HTR-8/SVneo (cell line): ENCODE measurements around the gene ADRA1B.
A peak's percentile ranks its signal among the peaks of the same experiment; 100 is the strongest.

Experiments
- DNase-seq: peaks from one replicate; pipeline ENCODE4 v3.0.0; 2011; ENCODE audit warnings: low spot score, mixed read lengths; ENCODE audit not compliant: insufficient read length
- FAIRE-seq: peaks from 2 replicates; lab custom pipeline; 2011; peaks lifted over from hg19 to GRCh38; lab: Jason Lieb, UNC

Gene ADRA1B

DNA sequence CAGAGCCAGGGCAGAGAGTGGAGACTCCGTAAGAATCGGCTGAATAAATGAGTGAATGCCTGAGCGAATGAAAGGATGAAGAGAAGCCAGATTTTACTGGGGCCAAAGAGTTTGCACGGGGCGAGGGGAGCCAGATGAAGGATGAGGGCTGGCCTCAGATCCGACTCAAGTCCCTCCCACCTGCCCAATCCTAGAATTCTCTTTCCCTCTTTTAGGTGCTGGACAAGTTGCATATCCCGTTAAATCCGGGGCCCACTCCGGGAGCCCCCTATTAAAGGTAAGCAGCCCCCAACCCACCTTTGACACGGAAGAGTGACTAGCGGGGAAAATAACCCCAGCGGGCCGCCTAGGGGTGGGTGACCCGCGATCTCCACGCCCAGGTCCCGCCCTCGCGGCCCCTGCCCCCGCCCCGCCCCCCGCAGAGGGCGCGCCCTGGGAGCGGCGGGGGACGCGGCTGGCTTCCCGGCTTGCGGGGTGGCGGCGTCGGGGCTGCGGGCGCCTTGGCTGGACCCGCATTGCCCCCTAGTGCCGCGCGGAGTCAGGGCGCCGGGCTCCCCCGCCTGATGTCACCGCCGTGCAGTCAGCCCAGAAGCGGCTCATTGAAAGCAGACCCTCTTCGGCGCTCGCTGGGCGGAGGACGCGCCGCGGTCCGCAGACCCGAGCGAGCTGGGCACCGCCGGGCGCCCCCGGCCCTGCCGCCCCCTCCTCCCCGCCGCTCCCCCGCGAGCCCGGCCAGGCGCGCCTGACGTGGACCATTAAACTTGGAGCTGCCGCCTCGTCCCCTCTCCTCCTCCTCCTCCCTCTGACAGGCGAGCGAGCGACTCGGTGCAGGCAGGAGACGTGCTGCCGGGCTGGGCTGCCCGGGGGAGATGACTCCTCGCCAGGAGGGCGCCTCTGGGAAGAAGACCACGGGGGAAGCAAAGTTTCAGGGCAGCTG lies at the start of gene ADRA1B:
Gene ADRA1B (plus strand): TSS at position 579 of the 937 bp plus-strand sequence. CDS start 424 bp downstream, outside the sequence.
- peak; percentile 79 for DNase-seq
- FAIRE-seq = peak; percentile 36

DNA sequence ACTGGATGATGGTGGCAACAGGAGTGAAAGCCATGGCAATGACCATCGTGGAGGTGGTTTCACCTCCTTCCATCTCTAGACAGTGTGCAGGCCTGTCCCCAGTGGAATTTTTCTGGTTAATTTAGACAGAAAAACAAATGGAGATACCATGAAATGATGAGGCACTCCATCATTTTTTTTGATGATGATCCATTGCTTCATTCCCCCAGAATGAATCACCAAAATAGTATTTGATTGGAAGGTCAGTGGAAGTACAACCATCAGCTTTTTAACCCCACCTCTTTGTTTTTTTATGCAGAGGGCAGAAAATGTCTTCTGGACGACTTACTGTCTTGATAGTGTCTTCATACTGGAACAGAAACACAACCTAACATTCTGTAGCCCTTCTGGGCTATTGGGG lies 42.6 kb upstream of the ADRA1B start:
- FAIRE-seq = peak; percentile 4
- peak; percentile 31 for DNase-seq

DNA sequence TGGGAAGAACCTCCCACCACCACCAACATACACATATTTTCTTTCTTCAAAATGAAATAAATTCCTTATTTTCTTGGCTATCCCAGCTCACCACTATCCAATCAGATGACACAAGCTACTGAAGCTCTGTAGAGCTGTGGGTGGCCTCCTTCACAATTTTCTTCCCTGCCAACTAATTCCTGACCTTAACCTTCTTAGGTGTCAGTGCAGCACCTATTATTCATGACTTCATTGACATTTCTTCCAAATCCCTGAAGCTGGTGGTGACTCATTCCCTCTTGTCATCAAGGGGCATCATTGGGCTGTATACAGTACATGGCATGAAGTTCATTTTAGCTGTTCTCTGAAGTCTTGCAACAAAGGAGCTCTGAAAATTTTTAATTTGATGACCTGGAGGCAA lies 42.0 kb upstream of the ADRA1B start:
- FAIRE-seq = no peak
- peak; percentile 25 for DNase-seq

- DNase-seq = no peak
- no peak for FAIRE-seq
These were observed 39.3 kb upstream of the ADRA1B start for GRCh38 chr5:159877016-159877415.

DNA sequence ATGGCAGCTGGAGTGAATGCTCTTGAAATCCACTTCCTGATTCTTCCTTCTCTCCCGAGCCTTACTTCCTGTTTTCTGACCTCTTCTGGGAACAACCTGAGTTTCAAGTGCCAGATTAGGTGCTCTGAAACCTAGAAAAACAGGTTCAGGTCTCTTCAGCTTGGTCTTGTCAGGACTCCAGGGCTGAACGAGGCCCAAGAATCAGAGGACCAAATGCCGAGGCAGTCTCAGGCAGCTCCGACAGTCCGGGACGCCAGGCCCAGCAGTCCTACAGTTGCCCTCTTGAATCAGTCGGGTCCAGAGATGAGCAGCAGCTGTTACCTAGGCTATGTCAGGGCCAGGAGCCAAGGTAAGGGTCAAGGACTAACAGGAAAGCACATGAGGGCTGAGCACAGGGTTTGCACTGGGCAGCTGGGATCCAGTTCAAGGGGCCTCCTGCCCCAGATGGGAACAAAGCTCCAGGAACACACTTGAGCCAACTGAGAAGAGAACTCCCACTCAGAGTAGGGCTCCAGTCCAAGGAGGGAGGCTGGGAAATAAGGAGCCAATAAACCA lies 38.3 kb upstream of the ADRA1B start:
- DNase-seq (no peak), FAIRE-seq (no peak)

- DNase-seq = peak; percentile 62
- peak; percentile 92 for FAIRE-seq
These were observed 37.3 kb upstream of the ADRA1B start for GRCh38 chr5:159878988-159879471.

- no peak for DNase-seq
- FAIRE-seq = no peak
These were observed 35.6 kb upstream of the ADRA1B start for GRCh38 chr5:159880676-159881075.

- FAIRE-seq = no peak
- no peak for DNase-seq
These were observed 34.3 kb upstream of the ADRA1B start for GRCh38 chr5:159881967-159882366.

DNA sequence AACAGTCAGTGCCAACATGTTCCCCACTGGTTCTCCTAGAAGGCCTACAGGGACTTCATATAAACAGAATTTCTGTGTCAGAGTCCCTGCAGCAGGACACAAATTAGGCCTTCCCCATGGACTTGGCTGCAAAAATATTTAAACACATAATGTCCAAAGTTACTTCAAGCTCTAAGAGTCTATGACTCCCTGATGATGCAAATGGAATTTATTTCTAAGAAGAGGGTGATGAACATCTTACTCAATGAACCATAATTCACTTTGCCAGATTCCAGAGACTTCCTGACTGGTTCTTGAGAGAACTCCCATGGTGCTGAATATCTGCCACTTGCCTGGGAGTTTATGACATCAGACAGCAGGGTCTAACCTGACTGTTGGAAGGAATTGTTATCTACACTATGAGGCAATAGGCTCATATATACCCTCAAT lies 32.7 kb upstream of the ADRA1B start:
- no peak for DNase-seq

GRCh38 chr5:159884917-159885620 lies 31.2 kb upstream of the ADRA1B start:
- DNase-seq (no peak), FAIRE-seq (no peak)

More for the DNA sequence above, 32.7 kb upstream of the ADRA1B start:
- FAIRE-seq = no peak

- DNase-seq = no peak
- FAIRE-seq = no peak
These were observed 30.0 kb upstream of the ADRA1B start for GRCh38 chr5:159886296-159886695.

DNA sequence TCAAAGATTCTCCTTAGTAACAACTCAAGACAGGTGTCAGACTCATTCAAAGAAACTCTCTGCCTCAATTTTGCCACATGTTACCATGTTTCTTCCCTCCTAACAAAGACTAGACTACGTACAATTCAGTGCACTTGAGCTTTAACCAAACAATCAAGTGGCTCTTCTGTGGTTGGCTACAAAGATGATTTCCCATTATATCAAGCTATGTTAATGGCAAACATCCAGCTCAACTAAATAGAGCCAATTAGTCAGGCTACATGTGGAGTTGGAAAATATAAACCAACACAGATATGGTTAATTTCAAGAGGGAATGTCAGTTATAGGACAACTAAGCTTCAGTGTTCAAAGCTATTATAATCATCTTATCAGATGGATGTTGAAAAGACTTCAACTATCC lies 29.2 kb upstream of the ADRA1B start:
- DNase-seq (no peak), FAIRE-seq (no peak)

DNA sequence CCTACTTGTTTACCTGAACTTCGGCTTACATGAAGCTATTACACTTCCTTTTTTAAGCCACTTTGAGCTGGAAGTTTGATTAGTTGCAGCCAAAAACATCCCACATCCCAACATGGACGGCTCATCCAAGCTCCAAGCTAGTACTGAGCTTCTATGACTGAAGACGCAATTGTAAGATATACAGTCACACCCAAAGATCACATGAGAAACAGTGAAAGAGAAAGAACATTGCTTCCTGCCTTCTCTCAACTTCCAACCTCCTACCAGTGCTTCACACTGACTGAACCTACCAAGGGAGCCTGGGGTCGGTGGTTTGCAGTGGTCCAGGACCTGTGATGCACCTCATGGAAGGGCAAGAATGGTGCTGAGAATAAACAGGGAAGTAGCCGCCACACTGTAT lies 27.4 kb upstream of the ADRA1B start:
- DNase-seq (no peak), FAIRE-seq (no peak)

DNA sequence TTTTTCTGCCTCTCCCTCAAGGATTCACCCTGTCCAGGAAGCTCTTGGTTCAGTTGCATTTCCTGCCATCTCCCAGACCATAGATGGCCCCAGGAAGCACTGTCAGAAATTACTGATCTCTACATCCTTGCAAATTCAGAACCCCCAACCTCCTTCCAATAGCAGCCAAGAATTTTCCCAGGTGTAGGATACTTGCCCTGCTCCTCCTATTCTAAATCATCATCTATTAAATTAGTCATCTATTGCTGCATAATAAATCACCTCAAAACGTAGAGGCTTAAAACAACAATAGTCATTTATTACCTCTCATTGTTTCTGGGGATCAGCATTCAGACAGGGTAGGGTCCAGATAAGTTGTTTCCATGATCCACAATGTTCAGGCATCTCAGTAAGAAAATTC lies 26.1 kb upstream of the ADRA1B start:
- FAIRE-seq (no peak), DNase-seq (no peak)

DNA sequence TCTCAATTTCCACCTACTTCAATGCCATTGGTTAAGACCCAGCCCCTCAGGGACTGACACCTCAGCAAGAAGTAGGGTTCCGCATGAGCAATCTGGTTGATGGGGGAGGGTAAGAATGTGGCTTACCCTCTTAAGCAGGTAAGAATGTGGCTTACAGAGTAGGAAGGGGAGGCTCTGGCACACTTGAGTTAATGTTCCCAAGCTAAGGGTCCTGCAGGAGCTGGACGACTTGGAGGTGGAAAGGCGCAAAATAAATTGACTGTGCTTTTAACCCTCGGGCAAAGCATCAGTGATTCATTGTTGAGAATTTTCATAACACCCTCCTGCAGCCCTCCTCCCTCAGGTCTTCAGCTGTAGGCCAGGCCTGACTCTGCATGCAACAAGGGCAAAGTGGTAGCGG lies 24.9 kb upstream of the ADRA1B start:
- no peak for FAIRE-seq
- no peak for DNase-seq

DNA sequence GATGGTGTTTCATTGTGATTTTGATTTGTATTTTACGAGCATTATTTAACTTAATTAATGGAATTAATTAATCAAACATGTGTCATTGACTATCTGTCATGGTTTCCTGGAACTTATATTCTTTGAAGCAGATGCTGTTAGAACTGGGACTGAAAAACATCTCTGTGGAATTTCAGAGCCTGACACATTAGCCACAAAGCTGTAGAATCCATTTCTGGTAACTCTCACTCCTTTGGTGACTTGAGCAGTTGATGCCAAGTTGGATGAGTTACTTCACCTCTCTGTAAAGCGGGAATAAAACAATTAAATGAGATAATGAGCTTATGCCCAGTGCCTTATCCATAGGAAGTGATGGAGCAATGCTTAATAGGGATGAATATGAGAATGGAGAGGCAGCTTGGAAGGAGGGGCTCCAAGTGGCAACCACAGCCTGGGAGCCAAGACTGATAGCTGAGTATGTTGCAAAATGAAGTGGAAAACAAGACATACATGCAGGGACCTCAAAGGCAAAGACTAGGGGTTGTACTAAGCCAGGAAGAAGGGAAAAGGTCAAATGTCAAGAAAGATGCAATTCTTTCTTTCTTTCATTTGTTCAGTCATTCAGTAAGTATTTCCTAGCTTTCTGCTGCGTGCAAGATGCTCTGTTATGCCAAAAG lies 23.1 kb upstream of the ADRA1B start:
- FAIRE-seq (no peak), DNase-seq (no peak)

DNA sequence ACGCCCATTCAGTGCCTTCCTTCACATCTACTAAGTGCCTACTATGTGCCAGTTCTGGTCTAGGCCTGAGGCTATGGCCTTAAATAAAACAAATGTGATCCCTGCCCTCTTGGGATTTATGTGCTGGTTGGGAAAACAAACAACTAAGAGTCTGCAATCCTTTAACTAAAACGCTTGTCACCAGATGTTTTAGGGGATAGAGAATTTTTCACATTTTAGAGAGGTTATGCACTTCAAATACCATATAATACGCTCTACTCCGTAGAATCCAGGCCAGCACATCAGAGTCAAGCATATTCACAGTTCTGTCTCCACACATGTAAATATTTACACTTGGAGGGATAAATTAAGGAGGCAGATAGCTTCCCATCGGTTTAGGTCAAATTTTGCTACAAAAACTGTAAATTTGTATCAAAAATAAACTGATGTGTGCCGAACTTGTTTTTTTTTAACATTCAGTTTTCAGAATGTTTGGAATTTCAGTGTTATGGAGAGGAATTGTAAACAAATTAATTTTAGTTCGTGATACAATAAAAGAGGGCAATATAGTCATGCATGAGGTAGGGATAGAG lies 22.0 kb upstream of the ADRA1B start:
- no peak for DNase-seq
- no peak for FAIRE-seq

DNA sequence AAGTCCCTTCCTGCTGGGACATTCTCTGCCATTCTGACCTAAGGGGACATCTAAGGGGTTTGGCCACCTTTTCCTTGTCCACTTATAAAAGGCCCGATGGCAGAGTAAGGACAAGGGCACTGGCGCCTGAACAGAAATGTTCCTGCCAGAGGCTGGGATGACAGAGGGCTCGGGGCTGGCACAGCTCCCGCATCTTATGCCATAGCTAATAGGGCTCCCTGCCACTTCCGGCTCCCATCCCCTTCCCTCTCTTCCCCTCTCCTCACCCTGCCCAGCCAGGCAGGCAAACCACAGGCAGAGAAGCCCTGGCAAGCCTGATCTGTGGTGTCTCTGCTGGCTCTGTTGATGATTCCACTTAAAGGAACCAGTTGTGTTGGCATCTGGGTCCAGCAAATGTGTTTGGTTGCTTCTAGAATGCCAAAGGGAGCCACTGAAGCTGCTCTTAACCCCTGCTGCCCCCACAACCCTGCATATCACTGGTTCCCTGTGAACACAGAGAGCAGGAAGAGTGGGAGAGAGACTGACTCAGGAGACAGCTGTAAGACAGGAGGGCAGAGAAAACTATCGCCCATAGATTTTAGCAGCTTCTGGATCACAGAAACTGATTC lies 18.4 kb upstream of the ADRA1B start:
- FAIRE-seq = no peak
- DNase-seq = no peak
